ENCODE data around the gene HP.

- TF ChIP-seq CTCF (conservative IDR thresholded peaks at IDR 0.05 in 1 of 2, IDR thresholded peaks at IDR 0.05 in 1 of 2; ENCODE audit: extremely low read depth in 1 of 2, insufficient read depth in 1 of 2, low read depth in 1 of 2, low read length in 2 of 2) = no peak
- TF ChIP-seq EZH2 (IDR thresholded peaks at IDR 0.05; ENCODE audit: borderline replicate concordance, low read length) = no peak
Measured at GRCh38 chr16:72108353-72109102, 54.2 kb downstream of the HP start.
